Activated naive CD8-positive, alpha-beta T cell (primary cell): ENCODE data around the gene ZNF229.
"Not testable (repeated sequence)": the region's sequence is repeated elsewhere in the genome, so short reads cannot be mapped to it uniquely, and the experiment has no call there.

Source experiments
- H3K27ac Mint-ChIP-seq: one replicate; pipeline ENCODE4 v1.8.0; 2021; ENCODE audit warnings: mixed read lengths
- H3K27me3 Mint-ChIP-seq: one replicate; pipeline ENCODE4 v1.8.0; 2021; ENCODE audit warnings: mixed read lengths
- H3K36me3 Mint-ChIP-seq: one replicate; pipeline ENCODE4 v1.8.0; 2021; ENCODE audit warnings: mixed read lengths
- H3K4me1 Mint-ChIP-seq: one replicate; pipeline ENCODE4 v1.8.0; 2021; ENCODE audit warnings: low read depth, mixed read lengths
- H3K4me3 Mint-ChIP-seq: one replicate; pipeline ENCODE4 v1.8.0; 2021; ENCODE audit warnings: mild to moderate bottlenecking, mixed read lengths
- H3K9me3 Mint-ChIP-seq: one replicate; pipeline ENCODE4 v1.8.0; 2021; ENCODE audit warnings: low read depth, mixed read lengths

The ZNF229 gene

DNA sequence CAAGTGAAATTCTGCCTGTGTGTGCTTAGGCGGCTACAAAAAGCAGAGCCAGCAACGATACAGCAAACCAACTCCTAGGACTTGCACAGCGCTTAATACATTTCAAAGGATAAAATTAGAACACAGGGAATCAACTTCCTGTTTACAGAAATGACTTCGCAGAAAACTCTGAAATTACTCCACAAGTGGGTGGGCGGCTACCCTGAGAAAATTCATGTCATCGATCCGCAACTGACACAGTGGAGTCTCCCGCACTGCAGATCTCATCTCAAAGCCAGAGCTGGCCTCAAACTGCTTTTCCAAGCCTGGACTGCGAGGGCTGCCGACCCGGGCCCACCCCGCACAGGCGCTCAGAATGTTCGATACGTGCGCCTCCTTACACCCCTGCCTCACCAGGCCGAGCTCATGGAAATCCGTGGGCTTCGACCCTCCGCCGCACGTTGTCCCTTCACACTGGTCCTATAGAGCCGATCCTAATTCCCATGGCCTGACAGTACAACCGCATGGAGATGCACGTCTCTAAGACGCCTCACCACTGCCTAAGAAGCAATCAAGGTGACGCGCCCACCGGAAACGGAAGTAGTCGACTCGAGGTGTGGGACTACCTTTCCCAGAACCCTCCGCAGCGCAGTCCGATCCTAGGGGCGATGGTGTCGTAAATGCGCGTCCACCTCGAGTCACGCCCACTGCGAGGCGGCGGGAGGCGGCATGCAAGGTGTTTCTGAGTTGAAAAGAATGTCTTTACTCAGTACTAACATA is at the start of gene ZNF229:
Gene ZNF229 (minus strand): TSS at position 557 of the 759 bp plus-strand sequence. CDS start 5,625 bp downstream, outside the sequence.
- H3K27me3 Mint-ChIP-seq = no peaks in the 10 kb centered on the region
- H3K4me1 Mint-ChIP-seq = peaks cover 13% of the 10 kb centered on the region
- peaks cover 58% of the 10 kb centered on the region for H3K36me3 Mint-ChIP-seq
- H3K27ac Mint-ChIP-seq = peak within 1 kb of the TSS; percentile 89
- H3K9me3 Mint-ChIP-seq = peaks cover 58% of the 10 kb centered on the region
- H3K4me3 Mint-ChIP-seq = peak within 1 kb of the TSS; percentile 93

- Mint-ChIP-seq H3K27me3 (no peaks in the 10 kb centered on the region), H3K27ac (no peak overlapping the region), H3K4me3 (peak overlapping the region; percentile 40), H3K36me3 (peaks cover 65% of the 10 kb centered on the region), H3K9me3 (peaks cover 22% of the 10 kb centered on the region), H3K4me1 (peaks cover 30% of the 10 kb centered on the region)
These were observed 48.4 kb upstream of the ZNF229 start for GRCh38 chr19:44496711-44497110.

GRCh38 chr19:44476559-44477408 is 28.5 kb upstream of the ZNF229 start:
- Mint-ChIP-seq H3K36me3 (peaks cover 68% of the 10 kb centered on the region), H3K4me3 (no peak overlapping the region), H3K27me3 (no peaks in the 10 kb centered on the region), H3K4me1 (no peaks in the 10 kb centered on the region), H3K27ac (peak overlapping the region; percentile 70), H3K9me3 (peaks cover 40% of the 10 kb centered on the region)

GRCh38 chr19:44468730-44469129 is 20.5 kb upstream of the ZNF229 start:
- Mint-ChIP-seq H3K9me3 (peaks cover 53% of the 10 kb centered on the region), H3K36me3 (peaks cover 53% of the 10 kb centered on the region)
- H3K27ac Mint-ChIP-seq, H3K4me1 Mint-ChIP-seq, H3K27me3 Mint-ChIP-seq, H3K4me3 Mint-ChIP-seq: not testable (repeated sequence)

DNA sequence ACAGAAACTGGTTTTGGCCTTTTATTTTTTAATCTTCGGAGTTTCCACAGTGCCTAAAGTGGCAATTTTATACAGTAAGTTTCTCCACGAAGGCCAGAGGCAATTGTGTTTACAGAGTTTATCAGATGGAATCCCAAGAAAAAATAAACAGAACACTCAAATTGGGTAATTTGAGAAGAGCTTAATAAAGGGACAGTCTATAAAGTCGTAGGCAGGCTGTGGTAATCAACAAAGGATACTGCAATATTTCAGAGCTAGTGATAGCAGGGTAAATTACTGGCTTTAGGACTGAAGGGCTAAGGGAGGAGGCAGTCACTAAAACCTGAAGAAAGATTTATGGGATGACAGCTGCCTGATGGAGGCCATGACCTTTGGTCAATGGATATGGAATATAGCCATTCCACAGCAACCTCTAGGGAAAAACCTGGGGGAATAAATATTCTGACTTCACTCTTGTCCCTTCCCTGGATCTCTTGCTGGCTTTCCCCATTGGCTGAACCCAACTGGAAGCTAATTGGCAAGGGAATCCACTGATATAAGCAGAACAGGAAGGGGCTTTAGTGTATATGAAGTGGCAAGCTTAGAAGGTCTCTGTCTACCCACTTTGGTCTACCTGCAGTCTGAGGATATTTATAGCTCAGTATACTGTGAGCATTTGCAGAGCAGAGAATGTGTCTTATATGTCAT is 14.5 kb upstream of the ZNF229 start:
- peaks cover 43% of the 10 kb centered on the region for H3K9me3 Mint-ChIP-seq
- H3K4me3 Mint-ChIP-seq, H3K4me1 Mint-ChIP-seq, H3K27ac Mint-ChIP-seq, H3K27me3 Mint-ChIP-seq: not testable (repeated sequence)
- peaks cover 33% of the 10 kb centered on the region for H3K36me3 Mint-ChIP-seq

- H3K27me3 Mint-ChIP-seq, H3K4me3 Mint-ChIP-seq, H3K27ac Mint-ChIP-seq, H3K4me1 Mint-ChIP-seq: not testable (repeated sequence)
- H3K9me3 Mint-ChIP-seq = peaks cover 34% of the 10 kb centered on the region
- peaks cover 30% of the 10 kb centered on the region for H3K36me3 Mint-ChIP-seq
These were observed 7.7 kb upstream of the ZNF229 start for GRCh38 chr19:44456016-44456415.

DNA sequence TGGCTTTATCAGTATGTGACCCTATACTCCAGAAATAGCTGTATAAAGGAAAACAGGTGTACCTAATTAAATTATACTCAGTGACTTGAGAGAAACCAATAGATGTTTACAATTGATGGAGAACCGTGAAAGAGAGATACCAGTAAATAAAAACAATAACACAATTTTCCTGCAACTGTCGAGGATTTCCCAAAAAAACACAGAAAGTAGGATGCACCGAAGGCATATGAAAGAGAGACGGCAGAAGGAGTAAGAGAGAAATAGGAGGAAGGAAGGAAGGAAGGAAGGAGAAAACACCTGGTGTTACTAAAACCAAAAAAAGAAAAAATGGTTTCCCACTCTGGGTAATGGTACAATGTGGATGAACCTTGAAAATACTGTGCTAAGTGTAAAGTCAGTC is 6.8 kb upstream of the ZNF229 start:
- Mint-ChIP-seq H3K36me3 (peaks cover 33% of the 10 kb centered on the region), H3K4me3 (peak overlapping the region; percentile 12), H3K27ac (no peak overlapping the region), H3K4me1 (no peaks in the 10 kb centered on the region), H3K27me3 (no peaks in the 10 kb centered on the region), H3K9me3 (peaks cover 37% of the 10 kb centered on the region)

GRCh38 chr19:44452367-44452766 is 4.1 kb upstream of the ZNF229 start:
- Mint-ChIP-seq H3K36me3 (peaks cover 41% of the 10 kb centered on the region), H3K27me3 (no peaks in the 10 kb centered on the region), H3K4me1 (peaks cover 13% of the 10 kb centered on the region), H3K27ac (no peak overlapping the region), H3K4me3 (no peak overlapping the region), H3K9me3 (peaks cover 42% of the 10 kb centered on the region)

GRCh38 chr19:44451687-44452086 is 3.4 kb upstream of the ZNF229 start:
- no peak overlapping the region for H3K4me3 Mint-ChIP-seq
- H3K27ac Mint-ChIP-seq = no peak overlapping the region
- H3K36me3 Mint-ChIP-seq = peaks cover 45% of the 10 kb centered on the region
- H3K27me3 Mint-ChIP-seq = no peaks in the 10 kb centered on the region
- H3K9me3 Mint-ChIP-seq = peaks cover 44% of the 10 kb centered on the region
- H3K4me1 Mint-ChIP-seq = peaks cover 13% of the 10 kb centered on the region

DNA sequence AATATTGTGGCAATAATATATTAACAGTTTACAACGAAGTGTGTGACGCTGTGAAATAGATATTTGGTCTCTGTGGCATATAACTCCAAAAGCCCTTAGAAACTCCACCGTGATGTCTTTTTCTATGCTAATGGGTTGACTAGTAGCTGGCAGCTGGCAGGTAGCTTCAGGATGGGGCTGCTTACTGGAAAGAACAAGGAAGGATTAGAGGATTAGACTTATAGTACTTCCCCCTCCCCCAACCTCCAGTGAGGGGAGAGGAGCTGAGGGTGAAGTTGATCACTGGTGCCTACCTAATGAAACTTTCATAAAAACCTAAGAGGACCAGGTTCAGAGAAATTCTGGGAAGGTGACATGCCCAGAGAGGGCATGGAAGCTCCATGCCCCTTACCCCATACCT is 9.8 kb downstream of the ZNF229 start:
- H3K27me3 Mint-ChIP-seq = no peaks in the 10 kb centered on the region
- no peak overlapping the region for H3K4me3 Mint-ChIP-seq
- no peak overlapping the region for H3K27ac Mint-ChIP-seq
- peaks cover 62% of the 10 kb centered on the region for H3K36me3 Mint-ChIP-seq
- H3K4me1 Mint-ChIP-seq = no peaks in the 10 kb centered on the region
- peaks cover 38% of the 10 kb centered on the region for H3K9me3 Mint-ChIP-seq

- Mint-ChIP-seq H3K4me1 (no peaks in the 10 kb centered on the region), H3K27ac (no peak overlapping the region), H3K9me3 (peaks cover 40% of the 10 kb centered on the region), H3K4me3 (no peak overlapping the region), H3K27me3 (no peaks in the 10 kb centered on the region), H3K36me3 (peaks cover 62% of the 10 kb centered on the region)
These were observed 12.8 kb downstream of the ZNF229 start for GRCh38 chr19:44435441-44435840.

DNA sequence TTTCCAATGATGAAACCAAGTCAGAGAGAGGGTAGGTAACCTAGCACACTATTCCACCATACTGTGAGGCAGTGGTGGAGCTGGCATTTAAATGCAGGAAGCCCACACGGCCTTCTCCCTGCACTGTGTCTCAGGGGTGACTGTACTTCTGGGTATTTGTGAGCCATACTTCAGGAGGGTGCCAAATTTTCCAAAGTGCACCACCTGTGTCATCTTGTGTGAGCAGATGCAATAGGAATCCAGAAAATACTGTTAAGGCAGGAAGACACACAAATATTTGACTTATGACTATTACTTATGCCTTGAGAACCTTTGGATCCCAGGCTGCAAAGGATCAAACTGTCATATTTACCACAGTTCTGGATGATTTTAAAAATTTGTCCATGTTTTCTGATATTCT is 17.3 kb downstream of the ZNF229 start:
- Mint-ChIP-seq H3K27me3 (no peaks in the 10 kb centered on the region), H3K4me3 (no peak overlapping the region), H3K9me3 (peaks cover 44% of the 10 kb centered on the region), H3K36me3 (peaks cover 64% of the 10 kb centered on the region), H3K27ac (no peak overlapping the region), H3K4me1 (no peaks in the 10 kb centered on the region)

DNA sequence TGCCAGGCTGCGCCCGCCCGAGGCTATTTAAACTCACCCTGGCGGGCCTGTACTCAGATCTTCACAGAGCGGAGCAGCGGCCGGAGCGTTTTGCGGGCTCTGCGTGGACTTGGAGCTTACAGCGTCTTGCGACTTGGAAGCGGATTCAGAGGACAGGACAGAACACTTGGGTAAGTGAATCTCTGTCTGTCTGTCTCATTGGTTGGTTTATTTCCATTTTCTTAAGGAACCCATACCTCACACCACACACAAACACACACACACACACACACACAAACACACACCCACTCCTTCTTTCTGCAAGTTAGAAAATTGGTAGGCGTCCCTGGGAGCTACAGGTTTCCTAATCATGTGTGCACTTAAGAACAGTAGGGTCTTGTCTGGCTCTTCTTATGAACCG is 32.7 kb downstream of the ZNF229 start:
- not testable (repeated sequence) for H3K27ac Mint-ChIP-seq, H3K27me3 Mint-ChIP-seq, H3K4me1 Mint-ChIP-seq, H3K4me3 Mint-ChIP-seq
- peaks cover 25% of the 10 kb centered on the region for H3K36me3 Mint-ChIP-seq
- peaks cover 35% of the 10 kb centered on the region for H3K9me3 Mint-ChIP-seq

GRCh38 chr19:44401139-44402115 is 46.8 kb downstream of the ZNF229 start, which contains the start of gene ZNF285:
Gene ZNF285 (minus strand): TSS chr19:44401608. CDS start chr19:44397213, 4,395 bp downstream.
- peaks cover 40% of the 10 kb centered on the region for H3K36me3 Mint-ChIP-seq
- H3K27ac Mint-ChIP-seq = peak within 1 kb of the TSS; percentile 87
- H3K4me1 Mint-ChIP-seq = peaks cover 15% of the 10 kb centered on the region
- peaks cover 5% of the 10 kb centered on the region for H3K27me3 Mint-ChIP-seq
- peaks cover 26% of the 10 kb centered on the region for H3K9me3 Mint-ChIP-seq
- H3K4me3 Mint-ChIP-seq = peak within 1 kb of the TSS; percentile 99
